Activated CD8-positive, alpha-beta T cell treated with anti-CD3 and anti-CD28 coated beads for 36 hours (primary cell): Measurements from ENCODE around the gene SYN1. TPM values are rescaled to one million over a fixed set of nuclear protein-coding genes. Genes with fewer than 3 reads are reported as not detected.

Experiments used
- ATAC-seq: fragments of 200-7000 bp; cut with Tn5 transposase; one replicate; pipeline ENCODE4 v1.10.0; 2021; ENCODE audit warnings: mild to moderate bottlenecking, moderate library complexity
- CTCF ChIA-PET: fragments of 350-600 bp; sonication (Branson Sonifier 250); formaldehyde crosslinking; loops from one replicate; lab custom pipeline; 2021; ENCODE audit warnings: antibody characterized with exemption; lab: Charles Lee
- POLR2A ChIA-PET: fragments of 350-600 bp; sonication (Branson Sonifier 250); formaldehyde crosslinking; loops from one replicate; lab custom pipeline; 2021; ENCODE audit warnings: antibody characterized with exemption; lab: Charles Lee
- DNase-seq: peaks from one replicate; pipeline ENCODE4 v3.0.0-alpha.2; 2020
- H3K27ac Mint-ChIP-seq: one replicate; pipeline ENCODE4 v1.8.0; 2021; ENCODE audit warnings: mild to moderate bottlenecking, mixed read lengths
- H3K27me3 Mint-ChIP-seq: one replicate; pipeline ENCODE4 v1.8.0; 2021; ENCODE audit warnings: mixed read lengths
- H3K36me3 Mint-ChIP-seq: one replicate; pipeline ENCODE4 v1.8.0; 2021; ENCODE audit warnings: low read depth, mixed read lengths
- H3K4me1 Mint-ChIP-seq: one replicate; pipeline ENCODE4 v1.8.0; 2021; ENCODE audit warnings: low read depth, mixed read lengths
- H3K4me3 Mint-ChIP-seq: one replicate; pipeline ENCODE4 v1.8.0; 2021; ENCODE audit warnings: mild to moderate bottlenecking, moderate library complexity, mixed read lengths
- H3K9me3 Mint-ChIP-seq: one replicate; pipeline ENCODE4 v1.8.0; 2021; ENCODE audit warnings: mixed read lengths
- intact Hi-C: fragments of 100-400 bp; cut with micrococcal nuclease; formaldehyde crosslinking; loops from one replicate; pipeline ENCODE4 v1.10.0; 2022
- total RNA-seq, 2 experiments: library from RNA; stranded (reverse); gene quantifications; one replicate each; pipeline ENCODE4 v1.2.3, GENCODE V29; 2021
- TF ChIP-seq, protein P1 (sequence below): fragments of 200-600 bp; IDR thresholded peaks from one replicate; pipeline ENCODE4 v1.8.0; 2022; ENCODE audit warnings: antibody characterized with exemption, mild to moderate bottlenecking

SYN1 gene
- total RNA-seq, 2 experiments from 2014 or later, result 0.67 to 0.74 TPM

GRCh38 chrX:47650164-47651042, 30.7 kb upstream of the SYN1 start, which contains the start of gene ELK1:
Gene ELK1, minus strand, starts transcription at chrX:47650563. Its CDS starts 9,122 bp downstream, at chrX:47641441.
- TF ChIP-seq, protein P1, sequence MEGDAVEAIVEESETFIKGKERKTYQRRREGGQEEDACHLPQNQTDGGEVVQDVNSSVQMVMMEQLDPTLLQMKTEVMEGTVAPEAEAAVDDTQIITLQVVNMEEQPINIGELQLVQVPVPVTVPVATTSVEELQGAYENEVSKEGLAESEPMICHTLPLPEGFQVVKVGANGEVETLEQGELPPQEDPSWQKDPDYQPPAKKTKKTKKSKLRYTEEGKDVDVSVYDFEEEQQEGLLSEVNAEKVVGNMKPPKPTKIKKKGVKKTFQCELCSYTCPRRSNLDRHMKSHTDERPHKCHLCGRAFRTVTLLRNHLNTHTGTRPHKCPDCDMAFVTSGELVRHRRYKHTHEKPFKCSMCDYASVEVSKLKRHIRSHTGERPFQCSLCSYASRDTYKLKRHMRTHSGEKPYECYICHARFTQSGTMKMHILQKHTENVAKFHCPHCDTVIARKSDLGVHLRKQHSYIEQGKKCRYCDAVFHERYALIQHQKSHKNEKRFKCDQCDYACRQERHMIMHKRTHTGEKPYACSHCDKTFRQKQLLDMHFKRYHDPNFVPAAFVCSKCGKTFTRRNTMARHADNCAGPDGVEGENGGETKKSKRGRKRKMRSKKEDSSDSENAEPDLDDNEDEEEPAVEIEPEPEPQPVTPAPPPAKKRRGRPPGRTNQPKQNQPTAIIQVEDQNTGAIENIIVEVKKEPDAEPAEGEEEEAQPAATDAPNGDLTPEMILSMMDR, result no peak
- DNase-seq (peak; percentile 96), ATAC-seq (peak; percentile 94)
- Mint-ChIP-seq H3K36me3 (peaks cover 56% of the 10 kb centered on the region), H3K4me1 (peaks cover 42% of the 10 kb centered on the region), H3K4me3 (peak within 1 kb of the TSS; percentile 92), H3K27ac (peak within 1 kb of the TSS; percentile 88), H3K9me3 (no peaks in the 10 kb centered on the region), H3K27me3 (no peaks in the 10 kb centered on the region)
- intact Hi-C loops, result no loop called here
- POLR2A ChIA-PET, result interaction anchor here (1.1 kb wide), 1 partner anchor 13 kb away, joined by 3 read pairs; no protein-coding TSS in a partner anchor
- CTCF ChIA-PET, result interaction anchor here (1.6 kb wide), 1 partner anchor 9 kb away, joined by 4 read pairs; no protein-coding TSS in a partner anchor

DNA sequence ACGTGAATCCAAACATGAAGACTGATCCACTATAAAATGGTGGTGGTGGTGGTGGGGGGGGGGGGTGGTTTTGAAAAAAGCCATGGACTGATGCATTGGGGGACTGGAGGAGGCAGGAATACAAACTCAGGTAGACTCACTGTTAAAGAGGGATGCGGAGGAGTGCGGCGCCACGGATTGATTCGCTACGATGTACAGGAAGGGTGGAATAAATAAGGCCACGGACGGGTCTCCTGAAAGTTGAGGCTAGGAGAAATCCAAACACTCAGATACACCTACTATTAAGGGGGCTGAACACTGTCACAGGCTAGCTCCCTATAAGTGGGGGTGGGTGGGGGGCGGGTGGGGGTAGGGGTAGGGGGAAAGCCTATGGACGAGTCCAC, 30.1 kb upstream of the SYN1 start:
- Mint-ChIP-seq H3K4me3 (peak overlapping the region; percentile 92), H3K27ac (peak overlapping the region; percentile 88), H3K27me3 (no peaks in the 10 kb centered on the region), H3K4me1 (peaks cover 44% of the 10 kb centered on the region), H3K36me3 (peaks cover 57% of the 10 kb centered on the region), H3K9me3 (no peaks in the 10 kb centered on the region)
- ChIA-PET POLR2A (interaction anchor here (1.1 kb wide), 1 partner anchor 13 kb away, joined by 3 read pairs; no protein-coding TSS in a partner anchor), CTCF (interaction anchor here (1.6 kb wide), 1 partner anchor 8 kb away, joined by 4 read pairs; no protein-coding TSS in a partner anchor)
- TF ChIP-seq, protein P1, result no peak
- intact Hi-C loops, result no loop called here
- ATAC-seq, result no peak
- DNase-seq, result no peak

- DNase-seq (no peak), ATAC-seq (no peak)
- TF ChIP-seq, protein P1, result no peak
- H3K36me3 Mint-ChIP-seq, result peaks cover 54% of the 10 kb centered on the region
- POLR2A ChIA-PET, result interaction anchor here (0.9 to 1.3 kb wide), 2 partner anchors 12 to 20 kb away, joined by 3 to 6 read pairs; partner anchors contain the start of gene CFP
- H3K4me3 Mint-ChIP-seq, result peak overlapping the region; percentile 92
- CTCF ChIA-PET, result interaction anchor here (1.0 kb wide), 1 partner anchor 183 kb away, joined by 3 read pairs; no protein-coding TSS in a partner anchor
- peaks cover 49% of the 10 kb centered on the region for H3K4me1 Mint-ChIP-seq
- intact Hi-C loops, result no loop called here
- H3K27me3 Mint-ChIP-seq, result no peaks in the 10 kb centered on the region
- H3K9me3 Mint-ChIP-seq, result no peaks in the 10 kb centered on the region
- peak overlapping the region; percentile 88 for H3K27ac Mint-ChIP-seq
Measured at GRCh38 chrX:47649271-47649670, 29.6 kb upstream of the SYN1 start.

DNA sequence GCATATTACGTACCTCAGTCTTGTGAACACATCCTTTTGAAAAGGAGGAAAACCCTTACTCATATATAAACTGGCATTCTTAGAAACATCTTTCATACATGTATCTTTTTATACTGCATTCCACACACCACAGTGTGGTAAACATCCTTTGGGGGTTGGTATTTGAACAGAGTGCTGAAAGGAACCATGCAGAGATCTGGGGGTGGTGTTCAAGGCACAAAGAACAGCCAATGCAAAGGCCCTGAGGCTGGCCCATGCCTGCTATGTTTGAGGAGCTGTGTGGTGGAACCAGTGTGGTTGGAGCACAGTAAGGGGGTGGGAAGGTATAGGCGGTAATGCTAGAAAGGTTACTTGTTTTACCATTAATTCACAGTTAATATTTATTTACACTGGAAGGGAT, 28.7 kb upstream of the SYN1 start:
- H3K27ac Mint-ChIP-seq, result peak overlapping the region; percentile 88
- H3K36me3 Mint-ChIP-seq, result peaks cover 49% of the 10 kb centered on the region
- ATAC-seq (no peak), DNase-seq (peak; percentile 56)
- CTCF ChIA-PET, result interaction anchor here (1.0 kb wide), 1 partner anchor 184 kb away, joined by 3 read pairs; no protein-coding TSS in a partner anchor
- H3K9me3 Mint-ChIP-seq, result no peaks in the 10 kb centered on the region
- peak overlapping the region; percentile 92 for H3K4me3 Mint-ChIP-seq
- H3K27me3 Mint-ChIP-seq, result no peaks in the 10 kb centered on the region
- H3K4me1 Mint-ChIP-seq, result peaks cover 51% of the 10 kb centered on the region
- POLR2A ChIA-PET, result interaction anchor here (0.7 to 1.3 kb wide), 3 partner anchors 13 to 19 kb away, joined by 3 to 6 read pairs (median 3); partner anchors contain the start of gene CFP
- TF ChIP-seq, protein P1, result no peak
- intact Hi-C loops, result no loop called here
